Measurements from ENCODE around the gene ZNF514. TPM values are rescaled to one million over a fixed set of nuclear protein-coding genes. Genes with fewer than 3 reads are reported as not detected.
"Not testable (repeated sequence)": the region's sequence is repeated elsewhere in the genome, so short reads cannot be mapped to it uniquely, and the experiment has no call there.

The ZNF514 gene
- total RNA-seq, 1 donor from 2014 or later: 14.0 TPM

DNA sequence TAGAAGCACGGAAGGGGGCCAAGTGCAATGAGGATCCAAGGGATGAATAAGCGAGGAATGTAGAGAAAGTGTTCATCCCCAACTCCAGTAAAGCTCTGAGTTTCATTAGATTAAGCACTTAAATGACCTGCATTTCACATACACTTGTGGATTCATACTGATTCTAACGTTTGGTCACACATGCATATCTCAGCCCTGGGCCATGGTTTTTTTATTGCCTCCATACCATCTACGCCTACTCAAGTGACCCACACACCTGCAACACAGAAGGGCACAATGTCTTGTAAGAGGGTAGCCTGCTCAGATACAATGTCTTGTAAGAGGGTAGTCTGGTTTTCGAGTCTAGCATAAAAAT lies 37.5 kb downstream of the ZNF514 start:
- DNase-seq: no peak

DNA sequence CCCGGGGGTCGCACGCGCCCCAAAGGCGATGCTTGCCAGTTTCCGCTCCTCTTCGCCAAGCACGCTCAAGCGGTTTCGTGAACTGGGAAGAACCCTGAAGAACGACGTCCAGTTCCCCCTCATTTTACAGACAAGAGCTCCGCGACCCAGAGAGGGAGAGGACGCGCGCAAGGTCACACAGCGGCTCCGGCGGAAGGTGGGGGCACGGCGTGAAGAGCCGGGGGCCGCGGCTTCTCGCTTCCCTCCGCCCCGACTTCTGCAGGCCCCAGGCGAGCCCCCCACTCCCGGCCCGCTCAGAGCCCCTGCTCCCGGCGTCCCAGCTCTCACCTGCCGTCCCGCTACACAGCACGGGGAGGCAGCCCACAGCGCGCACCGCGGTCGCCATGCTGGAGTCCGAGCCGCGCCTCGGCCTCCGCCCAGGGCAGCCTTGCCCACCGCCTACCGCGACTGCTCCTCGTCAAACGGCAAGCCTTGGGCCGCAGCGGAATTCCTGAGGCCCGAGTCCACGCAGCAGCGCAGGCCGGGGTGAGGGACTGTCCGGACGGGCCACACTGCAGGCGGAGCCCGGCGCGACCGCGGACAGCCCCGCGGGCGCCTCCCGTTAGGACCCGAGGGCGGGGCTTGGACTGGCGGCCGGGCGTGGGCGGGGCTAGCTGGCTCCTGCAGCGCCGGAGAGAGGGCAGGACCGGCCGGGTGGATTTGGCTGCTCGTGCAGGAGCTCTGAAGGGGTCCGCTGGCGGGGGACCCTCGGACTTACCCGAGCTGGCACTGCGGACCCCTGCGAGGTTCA lies 38.0 kb downstream of the ZNF514 start, which contains the start of gene MRPS5:
Gene MRPS5, minus strand, starts transcription at position 402 of the 790 bp plus-strand sequence. Its CDS starts 17 bp downstream, at position 385.
- DNase-seq: peak; percentile 78

DNA sequence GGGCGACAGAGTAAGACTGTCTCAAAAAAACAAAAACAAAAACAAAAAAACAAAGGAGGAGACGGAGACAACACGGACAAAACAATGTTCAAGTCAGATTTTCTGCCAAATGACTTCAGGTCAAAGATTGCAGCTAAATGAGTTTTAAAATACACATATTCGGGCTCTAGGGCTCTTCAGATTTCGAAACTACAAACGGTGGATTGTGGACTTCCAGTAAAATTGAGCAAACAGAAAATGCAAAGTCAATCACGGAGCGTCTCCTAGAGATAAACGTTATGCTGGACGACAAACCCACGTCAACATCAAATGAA lies 38.6 kb downstream of the ZNF514 start:
- DNase-seq: no peak

DNA sequence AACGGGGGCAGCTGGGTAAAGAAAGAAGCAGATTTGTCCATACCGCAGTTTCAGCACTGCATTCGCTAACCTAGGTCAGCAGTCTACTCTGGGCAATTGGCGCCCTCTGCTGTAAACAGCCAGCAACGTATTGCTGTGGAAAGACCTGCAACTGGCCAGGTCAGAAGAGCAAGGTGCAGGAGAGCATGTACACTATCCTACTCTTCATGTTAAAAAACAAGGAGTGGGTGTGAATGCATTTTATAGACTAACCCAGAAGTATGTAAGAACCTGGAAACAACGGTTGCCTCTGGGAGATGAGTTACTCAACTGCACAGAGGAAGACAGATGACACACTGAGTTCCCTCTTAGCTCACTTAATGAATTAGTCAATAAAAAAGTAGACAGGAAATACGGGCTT lies 44.2 kb downstream of the ZNF514 start:
- peak; percentile 83 for DNase-seq

DNA sequence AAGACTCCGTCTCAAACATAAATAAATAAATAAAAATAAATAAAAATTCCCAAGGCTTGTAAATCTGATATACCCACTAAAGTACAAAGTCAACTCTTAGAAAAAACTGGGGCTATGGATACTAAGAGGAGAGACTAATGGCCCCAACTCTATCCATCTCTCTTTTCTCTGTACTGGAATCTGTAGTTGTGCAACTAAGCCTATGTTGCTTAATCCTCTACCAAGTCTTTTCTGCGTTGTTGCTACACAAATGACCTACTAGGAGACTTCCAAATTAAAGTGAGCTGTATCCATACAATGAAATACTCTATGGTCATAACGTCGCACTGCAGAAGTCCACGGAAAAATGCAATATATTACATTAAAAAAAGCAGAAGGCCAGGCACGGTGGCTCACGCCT lies 46.2 kb downstream of the ZNF514 start:
- no peak for DNase-seq

DNA sequence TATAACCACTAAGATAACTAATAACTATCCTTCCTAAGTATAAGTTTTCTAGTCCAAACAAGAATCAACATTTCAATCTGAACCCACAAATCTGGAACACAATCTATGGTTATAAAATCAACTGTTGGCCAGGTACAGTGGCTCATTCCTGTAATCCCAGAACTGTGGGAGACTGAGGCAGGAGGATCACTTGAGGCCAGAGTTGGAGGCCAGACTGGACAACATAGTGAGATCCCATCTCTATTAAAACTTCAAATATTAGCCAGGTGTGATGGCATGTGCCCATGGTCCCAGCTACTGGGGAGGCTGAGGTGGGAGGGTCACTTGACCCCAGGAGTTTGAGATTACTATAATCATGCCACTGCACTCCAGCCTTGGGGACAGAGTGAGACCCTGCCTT lies 49.3 kb downstream of the ZNF514 start:
- no peak for DNase-seq

GRCh38 chr2:95109260-95109659 lies 50.4 kb downstream of the ZNF514 start:
- DNase-seq: no peak

DNA sequence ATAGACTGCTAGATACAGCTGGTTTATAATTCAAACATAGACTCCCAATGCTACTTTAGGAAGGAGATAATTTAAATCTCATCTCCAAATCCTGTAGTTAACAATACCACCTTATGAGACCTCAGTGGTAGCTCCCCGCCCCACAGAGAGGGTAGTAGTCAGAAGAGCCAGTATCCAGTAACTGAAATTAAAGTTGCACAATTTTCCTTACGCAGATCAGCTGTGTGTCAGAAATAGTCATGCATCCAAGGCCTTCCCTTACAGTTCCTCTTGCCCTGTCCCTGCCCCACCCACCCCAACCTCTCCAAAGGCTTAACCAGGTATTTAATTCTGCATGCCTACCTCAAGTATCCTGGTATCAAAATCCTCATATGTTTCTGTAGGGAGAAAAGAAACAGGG lies 53.6 kb downstream of the ZNF514 start:
- no peak for DNase-seq

- no peak for DNase-seq
Observed at GRCh38 chr2:95104606-95105005, 55.0 kb downstream of the ZNF514 start.

- DNase-seq: no peak
Observed at GRCh38 chr2:95099910-95100309, 59.7 kb downstream of the ZNF514 start.

DNA sequence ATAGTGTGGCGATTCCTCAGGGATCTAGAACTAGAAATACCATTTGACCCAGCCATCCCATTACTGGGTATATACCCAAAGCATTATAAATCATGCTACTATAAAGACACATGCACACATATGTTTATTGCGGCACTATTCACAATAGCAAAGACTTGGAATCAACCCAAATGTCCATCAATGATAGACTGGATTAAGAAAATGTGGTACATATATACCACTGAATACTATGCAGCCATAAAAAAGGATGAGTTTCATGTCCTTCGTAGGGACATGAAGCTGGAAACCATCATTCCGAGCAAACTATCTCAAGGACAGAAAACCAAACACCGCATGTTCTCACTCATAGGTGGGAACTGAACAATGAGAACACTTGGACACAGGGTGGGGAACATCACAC lies 61.4 kb downstream of the ZNF514 start:
- not testable (repeated sequence) for DNase-seq

Other genes starting within 250 kb of the ZNF514 start
- 0.88 and 4.8 TPM in 2 replicates for gene MAL, start 134.1 kb downstream of the ZNF514 start, total RNA-seq
- gene MRPS5, start 38.0 kb downstream of the ZNF514 start, total RNA-seq: 56.3 and 62.7 TPM in 2 replicates
- 8.8 and 12.4 TPM in 2 replicates for gene ZNF2, start 6.0 kb upstream of the ZNF514 start, total RNA-seq
- gene ZNF892, start 47.7 kb upstream of the ZNF514 start, total RNA-seq: 7.7 and 8.7 TPM in 2 replicates
- gene PROM2, start 114.6 kb upstream of the ZNF514 start, total RNA-seq: 0.05 and 0.34 TPM in 2 replicates
- gene KCNIP3, start 137.5 kb upstream of the ZNF514 start, total RNA-seq: 0.14 and 0.51 TPM in 2 replicates
- 16.0 and 24.1 TPM in 2 replicates for gene FAHD2A, start 242.9 kb upstream of the ZNF514 start, total RNA-seq